ENCODE data around the gene BARX2.
A peak's percentile ranks its signal among the peaks of the same experiment; 100 is the strongest.

Gene BARX2

GRCh38 chr11:129425214-129425613 is 49.6 kb downstream of the BARX2 start:
- H3K9me3 ChIP-seq (ENCODE audit: insufficient read depth, low read depth, low read length) = no peaks in the 10 kb centered on the region
- H3K18ac ChIP-seq (ENCODE audit: low read length) = no peak overlapping the region
- H2AK5ac ChIP-seq (ENCODE audit: low read length) = no peak overlapping the region
- H3K4me3 ChIP-seq (ENCODE audit: low read depth, low read length) = no peak overlapping the region
- no peak overlapping the region for H3K27ac ChIP-seq (ENCODE audit: low read depth, low read length)
- H2AFZ ChIP-seq (ENCODE audit: insufficient read depth, low read length, poor library complexity) = no peak overlapping the region
- WGBS (ENCODE audit: extremely low coverage, insufficient coverage, insufficient read length) = no CpG with 5 or more reads among the region's 4 CpGs
- peaks cover 4% of the 10 kb centered on the region for H3K79me1 ChIP-seq (ENCODE audit: low read length)
- no peak overlapping the region for H4K91ac ChIP-seq (ENCODE audit: low read depth, low read length)
- no peak overlapping the region for H4K8ac ChIP-seq (ENCODE audit: low read depth, low read length)
- H3K4me1 ChIP-seq (ENCODE audit: control insufficient read depth in 1 of 2, insufficient read depth in 2 of 2, low read length in 2 of 2) = peaks cover 9 to 17% of the 10 kb centered on the region in 2 experiments
- no peak overlapping the region for H2BK120ac ChIP-seq (ENCODE audit: insufficient read depth, low read length, poor library complexity)
- no peak overlapping the region for H3K14ac ChIP-seq (ENCODE audit: low read length)
- DNase-seq = no peak
- no peak overlapping the region for H2BK12ac ChIP-seq (ENCODE audit: low read length)
- no peak overlapping the region for H2BK5ac ChIP-seq (ENCODE audit: low read depth, low read length, poor library complexity)
- no peak overlapping the region for H3K9ac ChIP-seq (ENCODE audit: low read length)
- H3K4me2 ChIP-seq (ENCODE audit: low read length) = no peak overlapping the region
- H3K4ac ChIP-seq (ENCODE audit: low read depth, low read length) = no peak overlapping the region
- H3K23ac ChIP-seq (ENCODE audit: low read length) = no peak overlapping the region
- H4K12ac ChIP-seq (ENCODE audit: low read depth, low read length) = no peak overlapping the region
- no peaks in the 10 kb centered on the region for H3K36me3 ChIP-seq (ENCODE audit: control insufficient read depth in 1 of 2, insufficient read depth in 2 of 2, low read length in 2 of 2)
- H3K79me2 ChIP-seq (ENCODE audit: control insufficient read depth, insufficient read depth, low read length, poor library complexity) = no peaks in the 10 kb centered on the region
- no peaks in the 10 kb centered on the region for H3K27me3 ChIP-seq (ENCODE audit: insufficient read depth, low read length)

GRCh38 chr11:129426038-129426437 is 50.4 kb downstream of the BARX2 start:
- DNase-seq = no peak
- Histone ChIP-seq H4K8ac (ENCODE audit: low read depth, low read length) (no peak overlapping the region), H4K91ac (ENCODE audit: low read depth, low read length) (no peak overlapping the region), H2BK5ac (ENCODE audit: low read depth, low read length, poor library complexity) (no peak overlapping the region), H3K18ac (ENCODE audit: low read length) (no peak overlapping the region), H3K27ac (ENCODE audit: low read depth, low read length) (no peak overlapping the region), H3K79me1 (ENCODE audit: low read length) (peaks cover 4% of the 10 kb centered on the region), H3K23ac (ENCODE audit: low read length) (no peak overlapping the region), H3K14ac (ENCODE audit: low read length) (no peak overlapping the region), H2BK120ac (ENCODE audit: insufficient read depth, low read length, poor library complexity) (no peak overlapping the region), H3K27me3 (ENCODE audit: insufficient read depth, low read length) (no peaks in the 10 kb centered on the region), H3K4me3 (ENCODE audit: low read depth, low read length) (no peak overlapping the region), H3K9me3 (ENCODE audit: insufficient read depth, low read depth, low read length) (no peaks in the 10 kb centered on the region), H2BK12ac (ENCODE audit: low read length) (no peak overlapping the region), H3K4me2 (ENCODE audit: low read length) (no peak overlapping the region), H3K9ac (ENCODE audit: low read length) (no peak overlapping the region), H3K4ac (ENCODE audit: low read depth, low read length) (no peak overlapping the region), H3K36me3 (ENCODE audit: control insufficient read depth in 1 of 2, insufficient read depth in 2 of 2, low read length in 2 of 2) (no peaks in the 10 kb centered on the region), H3K79me2 (ENCODE audit: control insufficient read depth, insufficient read depth, low read length, poor library complexity) (no peaks in the 10 kb centered on the region), H3K4me1 (ENCODE audit: control insufficient read depth in 1 of 2, insufficient read depth in 2 of 2, low read length in 2 of 2) (peaks cover 9 to 17% of the 10 kb centered on the region in 2 experiments), H4K12ac (ENCODE audit: low read depth, low read length) (no peak overlapping the region), H2AK5ac (ENCODE audit: low read length) (no peak overlapping the region), H2AFZ (ENCODE audit: insufficient read depth, low read length, poor library complexity) (no peak overlapping the region)
- no CpG with 5 or more reads among the region's 3 CpGs for WGBS (ENCODE audit: extremely low coverage, insufficient coverage, insufficient read length)

- no peak overlapping the region for H4K12ac ChIP-seq (ENCODE audit: low read depth, low read length)
- peaks cover 4% of the 10 kb centered on the region for H3K79me1 ChIP-seq (ENCODE audit: low read length)
- H4K8ac ChIP-seq (ENCODE audit: low read depth, low read length) = no peak overlapping the region
- no peak overlapping the region for H2AK5ac ChIP-seq (ENCODE audit: low read length)
- H3K36me3 ChIP-seq (ENCODE audit: control insufficient read depth in 1 of 2, insufficient read depth in 2 of 2, low read length in 2 of 2) = no peaks in the 10 kb centered on the region
- no peak overlapping the region for H3K27ac ChIP-seq (ENCODE audit: low read depth, low read length)
- H4K91ac ChIP-seq (ENCODE audit: low read depth, low read length) = no peak overlapping the region
- H3K4me1 ChIP-seq (ENCODE audit: control insufficient read depth in 1 of 2, insufficient read depth in 2 of 2, low read length in 2 of 2) = peaks cover 9 to 17% of the 10 kb centered on the region in 2 experiments
- no peak for DNase-seq
- WGBS (ENCODE audit: extremely low coverage, insufficient coverage, insufficient read length) = no CpG with 5 or more reads among the region's 3 CpGs
- H3K18ac ChIP-seq (ENCODE audit: low read length) = no peak overlapping the region
- no peak overlapping the region for H3K23ac ChIP-seq (ENCODE audit: low read length)
- no peak overlapping the region for H2BK5ac ChIP-seq (ENCODE audit: low read depth, low read length, poor library complexity)
- no peaks in the 10 kb centered on the region for H3K79me2 ChIP-seq (ENCODE audit: control insufficient read depth, insufficient read depth, low read length, poor library complexity)
- H3K27me3 ChIP-seq (ENCODE audit: insufficient read depth, low read length) = no peaks in the 10 kb centered on the region
- H3K4me2 ChIP-seq (ENCODE audit: low read length) = no peak overlapping the region
- no peak overlapping the region for H2BK120ac ChIP-seq (ENCODE audit: insufficient read depth, low read length, poor library complexity)
- H3K14ac ChIP-seq (ENCODE audit: low read length) = no peak overlapping the region
- no peak overlapping the region for H3K4me3 ChIP-seq (ENCODE audit: low read depth, low read length)
- H2BK12ac ChIP-seq (ENCODE audit: low read length) = no peak overlapping the region
- no peak overlapping the region for H2AFZ ChIP-seq (ENCODE audit: insufficient read depth, low read length, poor library complexity)
- no peaks in the 10 kb centered on the region for H3K9me3 ChIP-seq (ENCODE audit: insufficient read depth, low read depth, low read length)
- no peak overlapping the region for H3K4ac ChIP-seq (ENCODE audit: low read depth, low read length)
- H3K9ac ChIP-seq (ENCODE audit: low read length) = no peak overlapping the region
These were observed 51.1 kb downstream of the BARX2 start for GRCh38 chr11:129426776-129427175.

GRCh38 chr11:129427376-129427775 is 51.7 kb downstream of the BARX2 start:
- no peaks in the 10 kb centered on the region for H3K36me3 ChIP-seq (ENCODE audit: control insufficient read depth in 1 of 2, insufficient read depth in 2 of 2, low read length in 2 of 2)
- no peak overlapping the region for H3K27ac ChIP-seq (ENCODE audit: low read depth, low read length)
- peaks cover 4% of the 10 kb centered on the region for H3K79me1 ChIP-seq (ENCODE audit: low read length)
- H3K18ac ChIP-seq (ENCODE audit: low read length) = peak overlapping the region; percentile 72
- DNase-seq = peak in 1 of 2 donors; percentile 70
- no peak overlapping the region for H4K91ac ChIP-seq (ENCODE audit: low read depth, low read length)
- H3K23ac ChIP-seq (ENCODE audit: low read length) = no peak overlapping the region
- no peak overlapping the region for H3K4ac ChIP-seq (ENCODE audit: low read depth, low read length)
- no peak overlapping the region for H2BK120ac ChIP-seq (ENCODE audit: insufficient read depth, low read length, poor library complexity)
- no peak overlapping the region for H3K9ac ChIP-seq (ENCODE audit: low read length)
- H2AFZ ChIP-seq (ENCODE audit: insufficient read depth, low read length, poor library complexity) = no peak overlapping the region
- peak overlapping the region; percentile 65 for H2BK12ac ChIP-seq (ENCODE audit: low read length)
- H3K27me3 ChIP-seq (ENCODE audit: insufficient read depth, low read length) = no peaks in the 10 kb centered on the region
- no peaks in the 10 kb centered on the region for H3K79me2 ChIP-seq (ENCODE audit: control insufficient read depth, insufficient read depth, low read length, poor library complexity)
- no CpG with 5 or more reads among the region's 3 CpGs for WGBS (ENCODE audit: extremely low coverage, insufficient coverage, insufficient read length)
- H3K4me2 ChIP-seq (ENCODE audit: low read length) = peak overlapping the region; percentile 24
- H4K12ac ChIP-seq (ENCODE audit: low read depth, low read length) = no peak overlapping the region
- no peaks in the 10 kb centered on the region for H3K9me3 ChIP-seq (ENCODE audit: insufficient read depth, low read depth, low read length)
- no peak overlapping the region for H2BK5ac ChIP-seq (ENCODE audit: low read depth, low read length, poor library complexity)
- H3K4me3 ChIP-seq (ENCODE audit: low read depth, low read length) = no peak overlapping the region
- H3K14ac ChIP-seq (ENCODE audit: low read length) = no peak overlapping the region
- H2AK5ac ChIP-seq (ENCODE audit: low read length) = no peak overlapping the region
- peaks cover 9 to 17% of the 10 kb centered on the region in 2 experiments for H3K4me1 ChIP-seq (ENCODE audit: control insufficient read depth in 1 of 2, insufficient read depth in 2 of 2, low read length in 2 of 2)
- no peak overlapping the region for H4K8ac ChIP-seq (ENCODE audit: low read depth, low read length)
